Islet precursor cell (in vitro differentiated cells): ENCODE data around the gene DDX24.

Source experiments
- DNase-seq: peaks from one replicate; pipeline ENCODE4 v3.0.0-alpha.2; 2018

Gene DDX24

DNA sequence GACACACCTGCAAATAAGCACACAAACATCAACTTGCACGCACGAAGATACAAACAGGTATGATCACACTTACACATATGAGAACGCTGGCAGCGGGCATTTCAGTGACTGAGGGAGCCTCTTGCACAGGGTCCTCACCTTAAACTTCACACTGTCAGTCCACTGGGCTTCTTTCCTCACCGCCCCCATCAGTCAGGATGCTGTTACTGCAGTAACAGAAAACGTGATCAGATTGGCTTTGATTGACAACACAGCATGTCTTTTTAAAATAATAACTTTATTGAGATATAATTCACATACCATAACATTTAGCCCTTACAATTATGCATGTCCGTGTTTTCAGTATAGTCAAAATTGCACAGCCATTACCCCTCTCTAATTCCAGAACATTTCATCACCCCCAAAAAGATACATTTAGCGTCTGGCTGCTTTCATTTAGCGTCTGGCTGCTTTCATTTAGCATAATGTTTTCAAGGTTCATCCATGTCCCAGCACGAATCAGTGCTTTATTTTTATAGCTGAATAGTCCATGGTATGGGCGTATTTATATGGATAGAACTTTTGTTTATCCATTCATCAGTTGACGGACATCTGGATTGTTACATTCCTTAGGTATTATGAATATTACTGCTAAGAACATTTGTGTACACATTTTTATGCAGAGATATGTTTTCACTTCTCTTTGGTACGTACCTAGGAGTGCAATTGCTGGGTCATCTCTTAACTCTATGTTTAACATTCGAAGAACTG, 75.5 kb downstream of the DDX24 start:
- no peak for DNase-seq

DNA sequence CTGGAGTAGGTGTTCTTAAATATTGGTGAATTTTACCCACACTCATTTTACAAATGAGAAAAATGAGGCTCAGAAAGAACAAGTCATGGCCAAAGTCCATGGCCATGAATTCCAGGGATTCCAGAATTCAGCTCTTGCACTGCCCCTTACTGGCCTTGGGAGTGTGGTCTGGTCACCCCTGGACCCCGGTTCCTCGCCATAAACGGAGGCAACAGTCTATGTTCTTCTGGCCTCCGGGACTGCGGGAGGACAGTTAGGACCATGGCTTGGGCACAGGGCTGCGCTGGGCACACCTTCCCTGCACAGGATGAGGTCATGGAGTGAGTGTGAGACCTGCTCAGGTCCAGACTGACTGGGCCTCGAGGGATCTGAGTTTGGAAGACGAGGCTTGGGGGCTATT, 77.0 kb downstream of the DDX24 start:
- DNase-seq, result no peak

DNA sequence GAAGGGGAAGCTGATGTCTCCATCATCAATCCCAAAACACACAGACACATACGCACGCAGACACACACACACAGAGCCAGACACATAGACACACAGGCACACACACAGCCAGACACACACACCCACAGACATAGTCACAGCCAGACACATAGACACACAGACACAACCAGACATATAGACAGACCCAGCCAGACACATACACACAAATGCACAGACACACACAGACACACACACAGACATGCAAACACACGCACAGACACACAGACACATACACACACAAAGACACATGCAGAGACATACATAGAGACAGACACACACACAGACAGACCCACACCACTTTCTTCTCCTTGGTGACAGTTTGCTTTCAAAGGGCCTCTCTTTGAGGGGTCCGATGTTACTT, 77.6 kb downstream of the DDX24 start:
- DNase-seq, result no peak

DNA sequence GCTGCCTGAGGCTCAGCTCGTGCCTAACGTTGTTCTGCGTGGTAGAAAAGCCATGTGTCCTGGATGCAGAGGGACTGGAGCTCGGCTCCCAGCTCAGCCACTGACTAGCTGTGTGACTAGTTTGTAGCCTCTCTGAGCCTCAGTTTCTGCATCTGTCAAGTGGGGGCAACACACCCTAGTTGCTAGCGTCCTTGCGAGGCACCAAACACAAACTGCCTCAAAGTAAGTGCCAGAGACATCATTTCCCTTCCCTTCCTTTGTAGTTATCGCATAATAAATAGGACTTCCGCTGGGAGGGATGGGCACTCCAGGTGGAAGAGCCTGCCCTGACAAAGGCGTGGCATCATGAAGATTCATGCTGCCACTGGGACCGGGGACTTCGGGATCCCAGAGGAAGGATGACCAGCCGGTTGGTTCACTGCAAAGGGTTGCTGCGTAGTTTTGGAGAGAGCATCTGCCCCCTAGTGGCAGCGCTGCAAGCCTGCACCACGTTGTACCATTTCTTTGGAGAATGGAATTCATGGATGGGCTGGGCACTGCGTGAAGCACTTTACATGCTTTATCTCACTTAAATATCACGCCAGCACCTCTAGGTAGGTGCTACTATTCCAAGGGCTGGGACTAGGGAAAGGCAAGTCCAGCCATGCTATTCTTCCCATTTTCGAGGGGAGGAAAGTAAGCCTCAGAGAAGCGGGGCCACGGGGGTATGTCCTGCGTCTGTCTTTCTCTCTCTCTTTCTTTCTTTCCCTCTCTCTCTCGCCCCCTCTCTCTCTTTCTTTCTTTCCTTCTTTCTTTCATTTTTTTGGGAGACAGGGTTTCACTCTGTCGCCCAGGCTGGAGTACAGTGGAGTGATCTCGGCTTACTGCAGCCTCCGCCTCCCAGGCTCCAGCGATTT, 79.3 kb downstream of the DDX24 start:
- peak; percentile 81 for DNase-seq

DNA sequence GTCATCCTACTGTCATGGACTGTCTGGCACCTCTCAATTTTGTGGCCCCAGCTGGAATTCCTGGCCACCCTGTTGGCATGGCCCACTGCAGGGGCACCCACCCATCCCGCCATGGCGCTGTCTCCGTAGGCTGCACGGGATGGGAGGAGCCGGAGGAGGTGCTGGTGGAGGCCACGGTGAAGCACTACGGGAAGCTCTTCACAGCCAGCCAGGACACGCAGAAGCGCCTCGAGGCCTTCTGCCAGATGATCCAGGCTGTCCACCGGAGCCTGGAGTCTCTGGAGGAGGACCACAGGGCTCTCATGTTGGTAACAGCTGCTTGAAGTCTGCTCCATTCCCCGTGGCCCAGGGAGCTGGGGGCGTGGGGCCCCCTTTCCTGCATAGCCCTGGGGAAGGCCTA, 80.0 kb downstream of the DDX24 start:
- DNase-seq, result no peak

DNA sequence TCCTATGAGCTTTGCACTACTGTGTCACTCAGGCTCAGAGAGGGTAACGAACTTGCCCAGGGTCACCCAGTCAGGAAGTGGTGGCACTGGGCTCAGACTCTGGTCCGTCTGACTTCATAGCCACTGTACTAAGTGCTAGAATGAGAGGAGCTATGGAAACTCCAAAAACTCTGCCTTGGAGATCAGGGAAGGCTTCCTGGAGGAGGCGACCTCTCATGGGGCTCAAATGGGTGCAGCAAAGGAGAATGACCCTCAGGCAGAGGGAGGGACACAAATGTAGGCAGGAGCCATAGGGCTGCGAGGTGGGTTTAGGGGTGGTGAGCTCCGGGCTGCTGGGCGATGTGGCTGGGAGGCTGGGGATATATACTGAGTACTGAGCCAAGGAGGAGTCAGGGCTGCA, 80.7 kb downstream of the DDX24 start:
- DNase-seq, result no peak

DNA sequence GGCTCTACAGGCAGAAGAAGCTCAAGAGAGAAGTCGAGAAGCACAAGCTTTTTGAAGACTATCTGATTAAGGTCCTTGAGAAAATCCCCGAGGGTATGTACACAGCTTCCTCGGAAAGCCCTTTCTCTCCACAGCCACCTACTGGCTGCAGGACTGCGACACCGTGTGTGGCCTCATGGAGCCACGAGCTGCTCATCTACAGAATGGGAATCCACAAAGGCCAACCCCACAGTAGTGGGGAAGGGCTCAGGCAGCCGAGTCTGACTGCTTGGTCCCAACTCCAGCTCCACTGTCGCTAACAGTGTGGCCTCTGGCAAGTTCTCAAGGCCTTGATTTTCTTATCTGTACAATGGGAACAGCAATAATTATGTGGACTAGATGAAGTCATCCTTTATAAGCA, 81.4 kb downstream of the DDX24 start:
- DNase-seq, result no peak

DNA sequence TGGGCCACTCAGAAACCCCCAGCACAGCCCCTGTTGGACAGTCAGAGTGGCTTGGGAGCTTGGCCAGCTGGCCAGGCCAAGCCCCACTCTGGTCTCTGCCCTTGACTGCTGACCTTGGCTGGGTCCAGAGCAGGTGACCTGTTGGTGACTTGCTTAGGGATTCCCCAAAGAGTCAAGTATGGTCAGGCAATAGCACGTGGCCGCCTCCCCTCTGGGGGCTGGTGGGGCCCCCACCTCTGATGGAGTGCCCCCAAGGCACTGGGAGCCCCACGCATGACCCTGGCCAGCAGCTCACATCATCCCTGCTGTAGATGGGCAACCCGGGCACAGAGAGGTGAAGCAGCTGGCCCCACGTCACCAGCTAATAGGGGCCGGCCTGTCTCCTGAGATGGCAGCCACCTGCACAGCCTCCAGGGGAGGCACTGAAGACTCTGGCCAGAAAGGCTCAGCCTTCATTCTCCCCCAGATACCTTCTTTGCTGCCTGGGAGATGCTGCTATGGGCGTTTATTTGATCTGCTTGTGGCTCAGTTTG, 82.1 kb downstream of the DDX24 start:
- DNase-seq, result no peak
